ENCODE data around the gene SPNS2.

- TF ChIP-seq MAX (IDR thresholded peaks at IDR 0.05; ENCODE audit: low read depth): no peak
- TF ChIP-seq, protein P1, sequence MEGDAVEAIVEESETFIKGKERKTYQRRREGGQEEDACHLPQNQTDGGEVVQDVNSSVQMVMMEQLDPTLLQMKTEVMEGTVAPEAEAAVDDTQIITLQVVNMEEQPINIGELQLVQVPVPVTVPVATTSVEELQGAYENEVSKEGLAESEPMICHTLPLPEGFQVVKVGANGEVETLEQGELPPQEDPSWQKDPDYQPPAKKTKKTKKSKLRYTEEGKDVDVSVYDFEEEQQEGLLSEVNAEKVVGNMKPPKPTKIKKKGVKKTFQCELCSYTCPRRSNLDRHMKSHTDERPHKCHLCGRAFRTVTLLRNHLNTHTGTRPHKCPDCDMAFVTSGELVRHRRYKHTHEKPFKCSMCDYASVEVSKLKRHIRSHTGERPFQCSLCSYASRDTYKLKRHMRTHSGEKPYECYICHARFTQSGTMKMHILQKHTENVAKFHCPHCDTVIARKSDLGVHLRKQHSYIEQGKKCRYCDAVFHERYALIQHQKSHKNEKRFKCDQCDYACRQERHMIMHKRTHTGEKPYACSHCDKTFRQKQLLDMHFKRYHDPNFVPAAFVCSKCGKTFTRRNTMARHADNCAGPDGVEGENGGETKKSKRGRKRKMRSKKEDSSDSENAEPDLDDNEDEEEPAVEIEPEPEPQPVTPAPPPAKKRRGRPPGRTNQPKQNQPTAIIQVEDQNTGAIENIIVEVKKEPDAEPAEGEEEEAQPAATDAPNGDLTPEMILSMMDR (IDR thresholded peaks at IDR 0.05): no peak
Measured at GRCh38 chr17:4465786-4466185, 32.9 kb upstream of the SPNS2 start.

Measured in SK-N-SH (cell line).